Neural crest cell (in vitro differentiated cells): ENCODE results near the gene NCDN. TPM values are rescaled to one million over a fixed set of nuclear protein-coding genes. Genes with fewer than 3 reads are reported as not detected.

Experiments used
- DNase-seq: peaks from one replicate; pipeline ENCODE4 v3.0.0; 2021; ENCODE audit warnings: low read depth, mixed read lengths, low spot score
- H3K27ac Mint-ChIP-seq: one replicate; pipeline ENCODE4 v1.8.0; 2021; ENCODE audit warnings: mild to moderate bottlenecking, mixed read lengths; ENCODE audit not compliant: unreplicated experiment
- H3K27me3 Mint-ChIP-seq: 2 replicates; pipeline ENCODE4 v1.8.0; 2021; ENCODE audit warnings: low read depth, mild to moderate bottlenecking, mixed read lengths
- H3K36me3 Mint-ChIP-seq: 2 replicates; pipeline ENCODE4 v1.8.0; 2021; ENCODE audit warnings: low read depth, mild to moderate bottlenecking, mixed read lengths
- H3K4me1 Mint-ChIP-seq: 2 replicates; pipeline ENCODE4 v1.8.0; 2021; ENCODE audit warnings: mixed read lengths
- H3K4me3 Mint-ChIP-seq: one replicate; pipeline ENCODE4 v1.8.0; 2021; ENCODE audit warnings: mild to moderate bottlenecking, mixed read lengths
- H3K9me3 Mint-ChIP-seq: 2 replicates; pipeline ENCODE4 v1.8.0; 2021; ENCODE audit warnings: mixed read lengths
- total RNA-seq: library from RNA; stranded (reverse); gene quantifications from 2 replicates; pipeline ENCODE4 v1.2.1, GENCODE V29; 2021
- TF ChIP-seq, protein P1 (sequence below): fragments of 200-600 bp; sonication (generic); conservative IDR thresholded peaks from 2 replicates; pipeline ENCODE4 v1.5.0; 2021; ENCODE audit warnings: antibody characterized with exemption, mild to moderate bottlenecking

The NCDN gene
- total RNA-seq, 1 donor from 2014 or later = 33.7 TPM

- DNase-seq = no peak
- TF ChIP-seq, protein P1, sequence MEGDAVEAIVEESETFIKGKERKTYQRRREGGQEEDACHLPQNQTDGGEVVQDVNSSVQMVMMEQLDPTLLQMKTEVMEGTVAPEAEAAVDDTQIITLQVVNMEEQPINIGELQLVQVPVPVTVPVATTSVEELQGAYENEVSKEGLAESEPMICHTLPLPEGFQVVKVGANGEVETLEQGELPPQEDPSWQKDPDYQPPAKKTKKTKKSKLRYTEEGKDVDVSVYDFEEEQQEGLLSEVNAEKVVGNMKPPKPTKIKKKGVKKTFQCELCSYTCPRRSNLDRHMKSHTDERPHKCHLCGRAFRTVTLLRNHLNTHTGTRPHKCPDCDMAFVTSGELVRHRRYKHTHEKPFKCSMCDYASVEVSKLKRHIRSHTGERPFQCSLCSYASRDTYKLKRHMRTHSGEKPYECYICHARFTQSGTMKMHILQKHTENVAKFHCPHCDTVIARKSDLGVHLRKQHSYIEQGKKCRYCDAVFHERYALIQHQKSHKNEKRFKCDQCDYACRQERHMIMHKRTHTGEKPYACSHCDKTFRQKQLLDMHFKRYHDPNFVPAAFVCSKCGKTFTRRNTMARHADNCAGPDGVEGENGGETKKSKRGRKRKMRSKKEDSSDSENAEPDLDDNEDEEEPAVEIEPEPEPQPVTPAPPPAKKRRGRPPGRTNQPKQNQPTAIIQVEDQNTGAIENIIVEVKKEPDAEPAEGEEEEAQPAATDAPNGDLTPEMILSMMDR = no peak
- Mint-ChIP-seq H3K27me3 (no peaks in the 10 kb centered on the region), H3K4me3 (no peak overlapping the region), H3K27ac (no peak overlapping the region), H3K4me1 (peaks cover 15% of the 10 kb centered on the region), H3K9me3 (no peaks in the 10 kb centered on the region), H3K36me3 (peaks cover 3% of the 10 kb centered on the region)
Measured at GRCh38 chr1:35597870-35598269, 40.3 kb downstream of the NCDN start.

DNA sequence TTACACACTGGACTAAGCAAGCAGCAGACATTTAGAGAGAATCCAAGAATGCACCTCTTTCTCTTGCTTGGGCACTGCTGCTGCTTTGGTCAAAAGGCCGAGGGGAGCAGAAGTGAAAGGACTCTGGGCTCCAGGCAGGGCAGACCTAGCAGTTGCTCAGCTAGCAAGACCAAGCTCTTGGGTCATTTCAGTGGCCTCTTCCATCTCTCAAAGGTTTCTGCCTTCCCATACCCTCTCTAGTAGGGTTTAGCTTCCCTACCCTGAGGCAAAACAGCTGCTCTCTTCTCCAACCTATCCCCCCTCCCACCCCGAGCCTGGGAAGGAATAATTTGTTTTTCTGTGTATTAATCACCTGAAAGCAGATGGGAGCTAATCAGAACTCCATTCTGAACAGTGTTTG, 41.3 kb downstream of the NCDN start:
- no peaks in the 10 kb centered on the region for H3K27me3 Mint-ChIP-seq
- H3K27ac Mint-ChIP-seq = peak overlapping the region; percentile 37

DNA sequence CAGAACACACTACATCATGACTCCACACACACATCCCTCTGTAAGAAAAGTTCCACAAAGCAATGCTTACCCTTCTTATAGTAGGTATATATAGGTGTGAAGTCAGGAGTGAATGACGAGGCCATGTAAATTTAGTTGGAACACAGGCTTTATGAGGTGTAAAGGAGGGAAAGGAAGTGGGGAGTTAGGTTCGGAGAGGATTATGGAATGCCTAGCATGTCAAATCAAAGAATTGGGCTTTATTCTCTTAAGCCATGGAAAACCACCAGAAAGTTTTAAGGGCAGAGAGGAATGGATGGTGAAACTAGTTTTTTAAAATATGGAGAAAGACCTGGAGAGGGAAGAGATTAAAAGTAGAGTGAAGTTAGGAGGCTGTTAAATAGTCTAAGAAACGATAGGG, 41.8 kb downstream of the NCDN start:
- TF ChIP-seq, protein P1 = no peak
- H3K36me3 Mint-ChIP-seq = peaks cover 12% of the 10 kb centered on the region
- no peaks in the 10 kb centered on the region for H3K27me3 Mint-ChIP-seq
- no peaks in the 10 kb centered on the region for H3K9me3 Mint-ChIP-seq
- H3K4me1 Mint-ChIP-seq = peaks cover 22% of the 10 kb centered on the region
- no peak overlapping the region for H3K27ac Mint-ChIP-seq
- no peak for DNase-seq
- no peak overlapping the region for H3K4me3 Mint-ChIP-seq

More for the DNA sequence above, 41.3 kb downstream of the NCDN start:
- Mint-ChIP-seq H3K36me3 (peaks cover 9% of the 10 kb centered on the region), H3K4me3 (no peak overlapping the region), H3K4me1 (peaks cover 17% of the 10 kb centered on the region), H3K9me3 (no peaks in the 10 kb centered on the region)
- DNase-seq = no peak
- TF ChIP-seq, protein P1 = no peak

DNA sequence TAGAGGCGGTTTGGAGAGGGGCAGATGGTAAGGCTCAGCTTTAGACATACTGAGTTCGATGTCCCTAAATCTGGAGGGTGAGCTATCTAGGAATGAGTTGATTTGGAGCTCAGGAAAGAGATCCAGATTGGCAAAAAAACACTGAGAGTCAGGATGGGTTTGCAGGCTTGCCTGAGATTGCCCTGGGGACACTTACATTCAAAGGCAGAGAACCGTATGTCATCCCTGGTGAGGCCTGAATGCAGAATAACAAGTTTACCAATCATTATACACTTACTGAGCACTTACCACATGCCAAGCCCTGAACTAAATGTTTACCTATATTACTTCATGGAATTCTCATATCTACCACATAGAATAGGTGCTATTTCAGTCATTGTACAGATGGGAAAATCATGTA, 43.0 kb downstream of the NCDN start:
- H3K4me3 Mint-ChIP-seq = no peak overlapping the region
- DNase-seq = no peak
- no peaks in the 10 kb centered on the region for H3K27me3 Mint-ChIP-seq
- no peaks in the 10 kb centered on the region for H3K9me3 Mint-ChIP-seq
- TF ChIP-seq, protein P1 = no peak
- peaks cover 30% of the 10 kb centered on the region for H3K4me1 Mint-ChIP-seq
- peaks cover 12% of the 10 kb centered on the region for H3K36me3 Mint-ChIP-seq
- peak overlapping the region; percentile 47 for H3K27ac Mint-ChIP-seq

DNA sequence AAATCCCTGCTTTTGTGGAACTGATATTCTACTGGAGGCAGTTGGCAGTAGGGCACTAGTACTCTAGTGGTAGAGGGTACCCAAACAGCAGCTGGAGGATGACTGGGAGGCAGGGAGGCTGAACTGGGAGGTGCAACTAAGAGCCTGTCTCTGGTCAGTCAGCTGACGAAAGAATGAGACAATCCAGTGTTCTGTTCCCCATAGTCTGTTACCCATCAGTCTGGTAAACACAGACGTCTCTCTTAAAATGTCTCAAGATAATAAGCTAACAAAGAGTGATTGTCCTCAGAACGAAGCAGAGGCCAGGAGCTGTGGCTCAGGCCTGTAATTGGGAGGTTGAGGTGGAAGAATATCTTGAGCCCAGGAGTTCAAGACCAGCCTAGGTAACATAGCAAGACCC, 45.9 kb downstream of the NCDN start:
- H3K9me3 Mint-ChIP-seq = peaks cover 4% of the 10 kb centered on the region
- H3K27ac Mint-ChIP-seq = no peak overlapping the region
- DNase-seq = no peak
- H3K4me3 Mint-ChIP-seq = no peak overlapping the region
- TF ChIP-seq, protein P1 = no peak
- H3K36me3 Mint-ChIP-seq = peaks cover 28% of the 10 kb centered on the region
- H3K4me1 Mint-ChIP-seq = peaks cover 39% of the 10 kb centered on the region
- H3K27me3 Mint-ChIP-seq = no peaks in the 10 kb centered on the region

GRCh38 chr1:35603941-35604340, 46.3 kb downstream of the NCDN start:
- Mint-ChIP-seq H3K9me3 (peaks cover 4% of the 10 kb centered on the region), H3K4me3 (no peak overlapping the region), H3K36me3 (peaks cover 33% of the 10 kb centered on the region), H3K27ac (no peak overlapping the region), H3K4me1 (peaks cover 35% of the 10 kb centered on the region), H3K27me3 (no peaks in the 10 kb centered on the region)
- TF ChIP-seq, protein P1 = no peak
- DNase-seq = no peak
